NCI-H128 (cell line): ENCODE results near the gene NSF.

Experiments
- DNase-seq: peaks from one replicate; lab custom pipeline; 2025; ENCODE audit not compliant: unreplicated experiment; lab: John Stamatoyannopoulos, UW

Gene NSF

DNA sequence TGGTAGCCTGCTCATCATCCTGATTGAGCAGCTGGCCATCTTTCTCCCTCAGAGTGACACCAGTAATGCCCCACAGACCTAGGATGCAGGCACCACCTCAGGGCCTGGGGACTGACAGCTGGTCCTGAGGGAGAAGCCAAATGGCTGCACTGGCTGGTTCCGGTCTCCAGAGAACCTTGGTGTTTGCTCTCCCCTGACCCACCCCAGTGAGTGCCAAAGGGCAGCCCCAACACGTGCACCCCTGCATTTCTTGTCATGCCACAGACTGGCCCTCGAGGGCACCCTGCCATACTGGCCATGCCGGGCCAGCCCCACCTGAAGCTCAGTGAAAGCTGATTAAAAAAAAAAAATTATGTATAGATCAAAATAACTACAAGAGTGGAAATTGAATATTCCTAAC, 127.5 kb downstream of the NSF start:
- DNase-seq = no peak

- no peak for DNase-seq
Observed at GRCh38 chr17:46719891-46720290, 129.4 kb downstream of the NSF start.

GRCh38 chr17:46720408-46720807, 129.9 kb downstream of the NSF start:
- DNase-seq = no peak

DNA sequence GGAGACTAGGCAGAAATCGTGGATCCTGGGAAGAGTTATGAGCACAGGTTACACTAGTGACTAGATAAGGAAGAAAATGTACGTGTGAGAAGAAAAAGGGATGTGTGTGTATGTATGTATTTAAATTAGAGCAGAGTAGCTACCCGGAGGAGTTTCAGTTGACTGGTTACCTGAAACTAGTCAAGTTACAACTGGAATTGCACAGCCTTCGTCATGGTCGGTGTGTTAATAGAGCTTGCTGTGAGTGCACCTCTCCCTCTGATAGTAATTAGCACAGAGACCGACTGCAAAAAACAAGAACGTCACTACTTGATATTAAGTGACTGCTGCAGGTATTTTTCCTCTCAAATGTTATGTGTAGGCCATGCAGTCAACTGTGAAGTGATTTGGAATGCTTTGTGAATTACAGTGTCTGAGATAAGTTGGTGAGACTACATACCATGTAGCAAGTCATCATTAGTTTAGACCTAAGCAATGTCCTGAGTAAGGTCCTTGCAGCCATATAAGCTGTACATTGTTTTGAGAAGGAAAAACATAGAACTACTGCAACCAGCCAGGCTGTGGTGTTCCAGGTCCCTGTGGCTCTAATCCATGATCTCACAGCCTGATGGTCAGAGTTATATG, 132.3 kb downstream of the NSF start:
- no peak for DNase-seq

GRCh38 chr17:46726206-46726605, 135.7 kb downstream of the NSF start:
- no peak for DNase-seq

DNA sequence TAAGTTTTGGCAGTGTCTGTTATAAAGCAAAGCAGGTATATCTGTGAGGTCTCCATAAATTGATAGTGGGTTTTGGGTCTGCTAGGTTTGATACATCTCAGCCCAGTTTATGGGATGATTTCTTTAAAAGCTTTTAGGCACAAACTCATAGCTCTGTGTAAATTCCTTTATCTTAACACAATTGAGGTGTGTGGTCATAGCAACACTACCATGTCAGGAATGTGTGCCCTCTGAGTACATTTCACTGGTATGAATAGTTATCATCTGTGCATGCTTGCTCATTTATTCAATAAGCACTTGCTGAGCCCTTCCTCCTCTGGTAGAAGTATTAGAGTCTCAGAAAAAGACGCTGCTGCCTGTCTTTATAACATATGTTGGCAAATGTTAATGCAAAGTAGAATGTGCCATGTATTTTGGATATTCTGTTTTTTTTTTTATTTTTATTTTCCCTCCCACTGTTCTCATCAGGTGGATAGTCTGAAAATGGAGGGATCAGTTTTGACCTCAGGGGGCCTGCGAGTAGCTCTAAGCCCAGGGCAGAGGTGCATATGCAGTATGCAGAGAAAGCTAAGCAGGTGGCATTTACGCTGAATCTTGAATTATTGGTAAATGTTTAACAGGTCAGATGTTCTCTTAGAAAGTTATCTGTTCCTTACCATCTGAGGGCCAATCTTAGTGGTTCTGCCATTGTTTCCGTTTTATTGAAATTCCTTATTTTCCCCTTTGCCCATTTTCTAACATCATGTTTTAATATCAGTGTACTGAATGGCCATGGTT, 137.3 kb downstream of the NSF start:
- DNase-seq = no peak

- DNase-seq = no peak
Observed at GRCh38 chr17:46730026-46730425, 139.6 kb downstream of the NSF start.

DNA sequence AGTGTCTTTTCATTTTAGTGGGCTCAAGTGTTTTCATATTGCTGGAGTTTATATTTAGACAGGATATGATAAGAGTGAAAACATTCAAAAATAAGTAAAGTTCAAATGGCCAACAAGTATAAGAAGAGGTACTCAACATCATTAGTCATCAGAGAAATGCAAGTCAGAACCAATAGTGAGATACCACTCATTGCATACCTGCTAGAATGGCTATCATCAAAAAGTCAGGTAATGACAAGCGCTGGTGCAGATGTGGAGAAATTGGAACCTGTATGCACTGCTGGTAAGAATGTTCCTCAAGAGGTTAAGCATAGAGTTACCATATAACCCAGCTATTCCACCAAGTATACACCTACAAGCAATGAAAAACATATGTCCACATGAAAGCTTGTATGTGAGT, 140.2 kb downstream of the NSF start:
- no peak for DNase-seq

DNA sequence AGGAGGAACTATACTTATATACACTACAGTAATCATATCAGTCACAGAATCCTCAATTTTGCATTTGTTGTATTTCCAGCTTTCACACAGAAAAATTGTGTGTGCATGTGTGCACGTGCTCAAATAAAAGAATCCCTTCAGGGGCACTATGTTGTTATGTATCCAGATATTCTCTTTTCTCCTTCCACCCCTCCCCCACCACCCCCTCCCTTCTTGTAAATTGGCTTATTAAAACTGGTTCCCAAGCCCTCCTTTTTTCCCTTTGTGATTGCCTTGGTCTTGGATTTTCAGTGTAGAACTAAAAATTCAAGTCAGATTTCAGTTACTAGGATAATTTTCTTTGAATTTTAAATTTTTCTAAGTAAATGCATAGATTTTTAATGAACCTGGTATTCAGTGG, 141.7 kb downstream of the NSF start:
- no peak for DNase-seq

- no peak for DNase-seq
Observed at GRCh38 chr17:46732754-46733398, 142.4 kb downstream of the NSF start.

DNA sequence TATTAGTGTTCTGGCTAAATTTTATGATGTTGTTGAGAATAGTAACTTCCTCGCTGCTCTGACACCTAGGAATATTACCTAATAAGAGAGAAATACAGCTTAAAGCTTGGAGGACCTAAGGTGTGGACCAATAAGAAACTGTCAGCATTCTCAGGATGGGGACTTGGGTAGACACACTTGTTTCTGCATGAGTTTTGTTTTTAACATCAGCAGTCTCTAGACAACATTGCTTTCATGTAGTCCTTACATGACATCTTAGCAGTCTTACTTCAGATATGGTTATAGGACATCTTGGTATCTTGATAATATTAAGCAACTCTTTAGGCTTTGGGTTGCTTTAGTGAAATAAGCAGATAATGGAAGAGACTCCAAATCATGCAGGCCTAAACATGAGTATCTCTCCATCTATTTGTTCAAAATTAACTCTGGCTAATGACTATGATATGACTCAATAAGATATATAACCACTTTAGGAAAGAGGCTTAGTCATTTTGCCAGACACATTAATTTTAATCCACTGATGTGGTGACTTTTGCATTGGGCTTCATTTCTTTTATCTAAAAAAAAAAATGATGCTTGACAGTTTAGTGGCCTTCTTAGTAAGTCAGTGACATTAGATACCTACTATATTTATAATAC, 143.5 kb downstream of the NSF start:
- no peak for DNase-seq

DNA sequence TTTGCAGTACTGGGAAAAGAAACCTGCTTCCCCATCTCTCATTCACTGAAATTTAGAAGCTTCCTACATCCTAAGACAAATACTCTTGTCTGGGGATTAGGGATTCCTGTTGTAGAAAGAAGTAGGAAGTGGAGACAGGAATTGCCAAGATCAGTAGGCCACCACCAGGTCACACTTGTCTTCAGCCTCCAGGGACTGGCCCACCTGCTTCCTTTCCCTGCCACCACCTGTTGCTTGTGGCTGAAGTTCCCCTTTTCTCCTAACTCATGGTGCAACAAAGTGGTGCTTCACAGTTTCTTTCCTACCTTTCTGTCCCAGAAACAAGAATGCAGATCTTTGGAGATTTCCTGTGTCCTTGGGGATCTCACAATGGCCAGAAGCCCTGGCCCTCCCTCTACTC, 145.6 kb downstream of the NSF start:
- no peak for DNase-seq

DNA sequence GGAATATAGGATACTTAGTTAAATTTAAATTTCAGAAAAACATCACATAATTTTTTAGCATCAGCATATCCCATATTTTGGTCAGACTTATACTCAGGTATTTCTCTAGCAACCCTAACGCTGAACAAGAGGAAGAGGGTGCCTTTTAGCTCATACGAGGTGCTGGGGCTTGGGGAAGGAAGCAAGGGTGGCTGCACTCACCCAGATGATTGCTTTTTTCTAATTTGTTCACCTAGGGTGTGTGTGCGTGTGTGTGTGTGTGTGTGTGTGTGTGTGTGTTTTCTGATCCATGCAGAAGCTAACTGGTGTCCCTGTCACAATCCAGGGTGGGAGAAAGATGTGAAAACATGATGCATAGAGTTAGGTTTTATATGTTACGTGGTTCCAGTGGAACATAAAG, 146.9 kb downstream of the NSF start:
- DNase-seq = no peak

DNA sequence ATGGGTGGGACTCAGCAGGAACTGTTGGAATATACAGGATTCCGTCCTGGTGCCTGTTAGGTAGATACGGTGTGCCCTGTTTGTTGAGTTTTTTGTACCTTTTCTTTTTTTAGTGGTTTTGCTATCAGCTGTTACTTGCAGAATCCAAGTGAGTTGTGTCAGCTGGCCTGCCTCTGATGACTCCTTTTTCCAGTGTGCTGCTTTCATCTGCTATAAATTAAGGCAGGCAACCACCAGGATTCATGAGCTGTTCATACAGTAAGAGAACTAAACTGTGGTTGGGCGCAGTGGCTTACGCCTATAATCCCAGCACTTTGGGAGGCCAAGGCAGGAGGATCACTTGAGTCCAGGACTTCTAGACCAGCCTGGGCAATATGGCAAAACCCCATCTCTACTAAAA, 148.1 kb downstream of the NSF start:
- no peak for DNase-seq

DNA sequence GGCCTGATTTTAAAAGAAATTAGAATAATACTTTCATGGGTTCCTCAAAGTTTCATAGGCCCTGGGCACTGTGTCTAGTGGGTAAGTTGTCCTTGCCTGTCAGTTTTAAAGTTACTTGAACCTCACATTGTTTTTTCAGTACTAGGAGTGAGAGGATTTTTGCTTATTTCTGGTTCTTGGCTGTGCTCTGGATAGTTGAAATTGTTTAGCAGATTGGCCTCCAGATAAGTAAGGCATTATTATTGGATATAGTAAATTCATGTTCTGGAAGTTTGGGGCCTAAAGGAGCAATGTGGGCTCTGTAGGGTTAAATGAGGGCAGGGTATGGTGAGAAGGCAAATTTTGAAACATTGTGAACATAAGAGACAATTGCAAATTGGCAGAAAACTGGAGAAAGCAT, 149.5 kb downstream of the NSF start:
- no peak for DNase-seq

- no peak for DNase-seq
Observed at GRCh38 chr17:46741122-46741730, 150.8 kb downstream of the NSF start.

- DNase-seq = no peak
Observed at GRCh38 chr17:46742565-46743270, 152.2 kb downstream of the NSF start.

DNA sequence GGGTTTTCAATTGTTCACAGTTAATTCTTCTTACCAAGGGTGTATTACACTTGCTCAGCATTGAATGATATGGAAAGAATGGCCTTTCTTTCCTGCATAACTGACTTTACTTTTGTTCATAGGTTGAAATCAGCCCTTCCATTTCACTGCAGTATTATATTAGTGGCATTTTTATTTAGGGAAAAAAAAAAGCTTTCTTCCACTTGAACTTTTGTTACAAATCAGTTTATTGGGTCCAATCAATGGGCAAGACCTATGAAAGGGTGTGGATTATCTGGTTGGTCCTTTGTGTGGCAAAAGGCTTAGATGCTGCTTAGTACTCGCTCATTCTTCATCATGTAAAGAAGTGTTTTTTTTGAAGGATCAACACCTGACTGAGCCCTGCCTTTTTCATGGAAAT, 154.0 kb downstream of the NSF start:
- no peak for DNase-seq

DNA sequence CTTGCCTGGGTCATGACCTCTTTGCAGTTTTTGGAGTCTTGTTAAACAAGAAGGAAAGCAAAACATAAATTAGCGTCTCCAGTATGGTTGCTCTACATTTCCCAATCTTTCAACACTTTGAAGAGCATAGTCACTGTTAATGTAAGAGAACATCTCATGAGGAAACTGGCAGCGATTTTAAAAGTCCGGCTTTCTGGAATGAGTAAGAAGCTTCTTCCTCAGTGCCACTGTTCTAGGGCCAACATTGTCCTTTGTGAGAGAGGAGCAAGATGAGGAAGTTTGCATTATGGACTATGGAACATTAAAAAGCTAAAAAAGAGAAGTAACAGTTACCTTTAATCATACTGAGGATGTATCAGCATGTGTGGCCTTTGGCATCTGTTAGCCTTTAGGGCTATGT, 154.9 kb downstream of the NSF start:
- DNase-seq = no peak

DNA sequence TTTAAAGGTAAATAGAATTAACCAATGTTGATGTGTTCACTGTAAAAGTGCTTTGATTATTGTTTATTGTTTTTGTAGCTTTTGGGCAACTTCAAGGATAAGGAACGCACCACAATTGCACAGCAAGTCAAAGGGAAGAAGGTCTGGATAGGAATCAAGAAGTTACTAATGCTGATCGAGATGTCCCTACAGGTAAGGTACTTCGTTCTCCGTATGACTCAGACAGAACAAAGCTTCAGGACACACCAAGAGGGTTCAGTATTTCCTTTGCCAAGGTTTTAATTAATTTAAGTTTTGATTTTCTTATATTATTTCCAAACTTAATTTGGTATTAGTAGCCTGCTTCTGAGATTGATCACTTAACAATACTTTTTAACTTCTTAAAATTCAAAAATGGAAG, 161.0 kb downstream of the NSF start:
- no peak for DNase-seq

DNA sequence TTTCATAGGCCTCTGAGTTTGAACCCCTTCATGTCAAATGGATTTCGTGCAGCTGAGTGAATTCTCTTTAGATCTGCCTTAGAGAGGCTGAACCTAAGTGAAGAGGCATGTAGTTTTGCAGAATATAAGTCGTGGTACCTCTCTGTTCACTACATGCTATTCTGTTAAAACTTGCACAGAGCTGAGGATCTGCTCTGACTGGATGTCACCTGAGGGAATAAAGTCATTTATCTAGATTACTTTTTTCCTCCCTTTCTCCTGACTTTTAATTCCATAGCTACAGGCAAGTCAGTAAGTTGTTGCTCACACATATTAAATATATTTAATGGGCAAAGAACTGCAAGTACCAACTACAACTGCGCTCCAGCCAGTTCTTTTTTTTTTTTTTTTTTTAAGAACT, 163.3 kb downstream of the NSF start:
- no peak for DNase-seq
